IMR-90 (cell line): ENCODE measurements around the gene FGFRL1. TPM values are rescaled to one million over a fixed set of nuclear protein-coding genes. Genes with fewer than 3 reads are reported as not detected.

Experiments
- ATAC-seq: fragments of 200-7000 bp; cut with Tn5 transposase; 2 replicates; pipeline ENCODE4 v1.9.1; 2020; ENCODE audit warnings: low read depth, mild to moderate bottlenecking, moderate library complexity
- BruUV-seq: library from RNA; stranded (reverse); fragments of 400-500 nt; replicated peaks from 2 replicates; lab custom pipeline; 2021; lab: Mats Ljungman, UMichigan
- CTCF ChIA-PET: fragments of 300-600 bp; formaldehyde crosslinking; extraction: SDS; loops from one replicate; lab custom pipeline; 2021; ENCODE audit warnings: antibody characterized with exemption; lab: Yijun Ruan, JAX
- POLR2A ChIA-PET: fragments of 300-600 bp; sonication (Branson Sonifier 250); formaldehyde crosslinking; loops from one replicate; lab custom pipeline; 2022; ENCODE audit warnings: antibody characterized with exemption; ENCODE audit not compliant: unreplicated experiment; lab: Charles Lee
- DNase-seq: peaks from one replicate; pipeline ENCODE4 v3.0.0; 2013
- H2AFZ ChIP-seq: replicated peaks from 2 replicates; pipeline ENCODE3; 2013; ENCODE audit warnings: low read length, mild to moderate bottlenecking; ENCODE audit not compliant: poor library complexity
- H2AK5ac ChIP-seq: 2 replicates; pipeline ENCODE4 v1.6.1; 2013; ENCODE audit warnings: low read depth, low read length, inconsistent platforms
- H2AK9ac ChIP-seq: replicated peaks from 2 replicates; pipeline ENCODE3; 2013; ENCODE audit warnings: mild to moderate bottlenecking, low read depth, low read length, moderate library complexity; ENCODE audit not compliant: poor library complexity
- H2BK120ac ChIP-seq: 2 replicates; pipeline ENCODE4 v1.6.1; 2013; ENCODE audit warnings: low read depth, low read length, inconsistent platforms
- H2BK15ac ChIP-seq: 3 replicates; pipeline ENCODE4 v1.6.1; 2013; ENCODE audit warnings: low read depth, low read length, inconsistent platforms
- H2BK20ac ChIP-seq: 2 replicates; pipeline ENCODE4 v1.6.1; 2013; ENCODE audit warnings: low read depth, mild to moderate bottlenecking, inconsistent platforms, low read length, moderate library complexity
- H2BK5ac ChIP-seq: 2 replicates; pipeline ENCODE4 v1.6.1; 2013; ENCODE audit warnings: mild to moderate bottlenecking, low read depth, low read length, inconsistent platforms; ENCODE audit not compliant: poor library complexity, severe bottlenecking
- H3K14ac ChIP-seq: replicated peaks from 2 replicates; pipeline ENCODE4 v1.6.1; 2013; ENCODE audit warnings: low read depth, low read length, inconsistent platforms
- H3K18ac ChIP-seq: 2 replicates; pipeline ENCODE4 v1.6.1; 2013; ENCODE audit warnings: low read depth, low read length, control low read depth
- H3K23ac ChIP-seq: 2 replicates; pipeline ENCODE4 v1.6.1; 2013; ENCODE audit warnings: low read depth, low read length, inconsistent platforms
- H3K27ac ChIP-seq: 2 replicates; pipeline ENCODE4 v1.5.1; 2013; ENCODE audit warnings: mild to moderate bottlenecking, control low read depth, low read length; ENCODE audit not compliant: insufficient read depth
- H3K27me3 ChIP-seq: 2 replicates; pipeline ENCODE4 v1.6.1; 2013; ENCODE audit warnings: low read length; ENCODE audit not compliant: control insufficient read depth, insufficient read depth
- H3K36me3 ChIP-seq: 2 replicates; pipeline ENCODE4 v1.6.1; 2013; ENCODE audit warnings: low read length, mixed read lengths; ENCODE audit not compliant: control insufficient read depth, insufficient read depth
- H3K4ac ChIP-seq: 2 replicates; pipeline ENCODE4 v1.6.1; 2013; ENCODE audit warnings: low read depth, low read length, inconsistent platforms
- H3K4me1 ChIP-seq: 2 replicates; pipeline ENCODE4 v1.6.1; 2013; ENCODE audit warnings: low read length, mixed read lengths; ENCODE audit not compliant: control insufficient read depth, insufficient read depth
- H3K4me2 ChIP-seq: 2 replicates; pipeline ENCODE4 v1.6.1; 2013; ENCODE audit warnings: low read depth, mild to moderate bottlenecking, control low read depth, low read length, moderate library complexity
- H3K4me3 ChIP-seq: 2 replicates; pipeline ENCODE4 v1.5.1; 2013; ENCODE audit warnings: low read depth, mild to moderate bottlenecking, control low read depth, low read length, moderate library complexity; ENCODE audit not compliant: insufficient read depth
- H3K56ac ChIP-seq: 2 replicates; pipeline ENCODE4 v1.6.1; 2013; ENCODE audit warnings: low read length, inconsistent platforms; ENCODE audit not compliant: insufficient read depth; ENCODE audit errors: extremely low read depth
- H3K79me1 ChIP-seq, 2 experiments: 2 replicates each; pipeline ENCODE4 v1.6.1; 2013; ENCODE audit warnings: low read length in 2 of 2, inconsistent platforms in 1 of 2, low read depth in 1 of 2
- H3K9ac ChIP-seq: 2 replicates; pipeline ENCODE4 v1.6.1; 2013; ENCODE audit warnings: low read depth, low read length, control low read depth
- H3K9me1 ChIP-seq: 2 replicates; pipeline ENCODE4 v1.6.1; 2013; ENCODE audit warnings: low read length, inconsistent platforms; ENCODE audit not compliant: insufficient read depth
- H3K9me3 ChIP-seq: 2 replicates; pipeline ENCODE4 v1.6.1; 2013; ENCODE audit warnings: low read length; ENCODE audit not compliant: control insufficient read depth, insufficient read depth
- H4K20me1 ChIP-seq: 2 replicates; pipeline ENCODE4 v1.6.1; 2013; ENCODE audit warnings: low read length, inconsistent platforms; ENCODE audit not compliant: insufficient read depth
- H4K5ac ChIP-seq: 2 replicates; pipeline ENCODE4 v1.6.1; 2013; ENCODE audit warnings: mild to moderate bottlenecking, low read depth, low read length, control low read depth
- H4K8ac ChIP-seq, 2 experiments: 2 replicates each; pipeline ENCODE4 v1.6.1; 2013; ENCODE audit warnings: low read depth in 2 of 2, low read length in 2 of 2, control low read depth in 1 of 2, inconsistent platforms in 1 of 2
- H4K91ac ChIP-seq: 2 replicates; pipeline ENCODE4 v1.6.1; 2013; ENCODE audit warnings: low read depth, low read length, inconsistent platforms; ENCODE audit not compliant: insufficient read depth
- BHLHE40 ChIP-seq: fragments of 150-350 bp; IDR thresholded peaks from 2 replicates; pipeline ENCODE4 v1.6.1; 2016; ENCODE audit warnings: mild to moderate bottlenecking, low read depth, low read length
- CEBPB ChIP-seq: IDR thresholded peaks from 2 replicates; pipeline ENCODE4 v1.6.1; 2012; ENCODE audit warnings: low read depth, low read length, improper control_type of control experiment
- CHD1 ChIP-seq: IDR thresholded peaks from 2 replicates; pipeline ENCODE4 v1.6.1; 2012; ENCODE audit warnings: low read depth, low read length, improper control_type of control experiment
- CTCF ChIP-seq: conservative IDR thresholded peaks from 2 replicates; pipeline ENCODE4 v1.5.1; 2012; ENCODE audit warnings: mild to moderate bottlenecking, low read depth, low read length, improper control_type of control experiment
- ELK1 ChIP-seq: fragments of 150-350 bp; IDR thresholded peaks from 2 replicates; pipeline ENCODE4 v1.6.1; 2016; ENCODE audit warnings: low read depth, mild to moderate bottlenecking, low read length, moderate library complexity, borderline replicate concordance
- FOS ChIP-seq: fragments of 150-350 bp; IDR thresholded peaks from 2 replicates; pipeline ENCODE4 v1.6.1; 2016; ENCODE audit warnings: low read depth, low read length
- MAFK ChIP-seq: IDR thresholded peaks from 2 replicates; pipeline ENCODE4 v1.6.1; 2012; ENCODE audit warnings: low read depth, low read length, improper control_type of control experiment
- MXI1 ChIP-seq: IDR thresholded peaks from 2 replicates; pipeline ENCODE4 v1.6.1; 2012; ENCODE audit warnings: low read depth, mild to moderate bottlenecking, low read length, moderate library complexity, borderline replicate concordance
- NFE2L2 ChIP-seq: fragments of 150-350 bp; IDR thresholded peaks from 2 replicates; pipeline ENCODE4 v1.6.1; 2016; ENCODE audit warnings: low read depth, mild to moderate bottlenecking, low read length
- POLR2A ChIP-seq: IDR thresholded peaks from 2 replicates; pipeline ENCODE4 v1.6.1; 2012; ENCODE audit warnings: mild to moderate bottlenecking, low read depth, low read length
- RAD21 ChIP-seq: IDR thresholded peaks from 2 replicates; pipeline ENCODE4 v1.6.1; 2012; ENCODE audit warnings: low read length, improper control_type of control experiment
- RCOR1 ChIP-seq: IDR thresholded peaks from 2 replicates; pipeline ENCODE4 v1.6.1; 2012; ENCODE audit warnings: mild to moderate bottlenecking, low read length, improper control_type of control experiment; ENCODE audit not compliant: insufficient replicate concordance
- RFX5 ChIP-seq: IDR thresholded peaks from 2 replicates; pipeline ENCODE4 v1.8.0; 2012; ENCODE audit warnings: low read depth, mild to moderate bottlenecking, low read length, moderate library complexity
- SMC3 ChIP-seq: fragments of 150-350 bp; IDR thresholded peaks from 2 replicates; pipeline ENCODE4 v1.6.1; 2016; ENCODE audit warnings: low read depth, mild to moderate bottlenecking, antibody characterized with exemption, low read length, moderate library complexity
- USF2 ChIP-seq: fragments of 150-350 bp; IDR thresholded peaks from 2 replicates; pipeline ENCODE4 v1.6.1; 2017; ENCODE audit warnings: mild to moderate bottlenecking, antibody characterized with exemption, low read length, low read depth
- WGBS, 2 experiments: methylation state at CpG; one replicate each; pipeline versions ENCODE4 v1.1.5 to v1.1.7; 2013; ENCODE audit warnings: missing lambda C conversion rate in 2 of 2; ENCODE audit not compliant: insufficient read length in 1 of 2; ENCODE audit errors: extremely low coverage in 2 of 2; 5-methylcytosine and 5-hydroxymethylcytosine counted together
- dilution Hi-C: fragments of 300-500 bp; cut with HindIII; formaldehyde crosslinking; loops from one replicate; pipeline ENCODE4 v1.14.3; 2018; ENCODE audit warnings: low sequenced_read_pairs; ENCODE audit not compliant: unreplicated experiment
- in situ Hi-C: fragments of 300-500 bp; cut with MboI; formaldehyde crosslinking; loops from 3 replicates; pipeline ENCODE4 v1.14.3; 2019; ENCODE audit warnings: low sequenced_read_pairs, inconsistent platforms, mixed read lengths
- intact Hi-C: fragments of 100-400 bp; cut with micrococcal nuclease; formaldehyde crosslinking; loops from 2 replicates; pipeline ENCODE4 v1.10.0; 2022
- polyA plus RNA-seq, 3 experiments: library from polyadenylated mRNA; depleted of rRNA; stranded (reverse); fragments of >200 nt; gene quantifications; 2 replicates each; pipeline ENCODE4 v1.2.3, GENCODE V29; 2012; ENCODE audit warnings: low replicate concordance in 1 of 3
- total RNA-seq: library from RNA; depleted of rRNA; stranded (reverse); fragments of >200 nt; gene quantifications from 2 replicates; pipeline ENCODE4 v1.2.3, GENCODE V29; 2012

FGFRL1 gene
- total and polyA plus RNA-seq, 2 of the 4 experiments (the other 2 are of a cell fraction), result 49.3 to 78.8 TPM

GRCh38 chr4:1047976-1048772, 36.7 kb downstream of the FGFRL1 start:
- POLR2A ChIA-PET, result no interaction called here
- H2AFZ ChIP-seq, result no peak overlapping the region
- no peak overlapping the region for H3K9ac ChIP-seq
- H3K4me2 ChIP-seq, result no peak overlapping the region
- H2BK120ac ChIP-seq, result no peak overlapping the region
- H3K27me3 ChIP-seq, result peaks cover 14% of the 10 kb centered on the region
- H3K18ac ChIP-seq, result no peak overlapping the region
- no peak overlapping the region for H3K27ac ChIP-seq
- H4K5ac ChIP-seq, result no peak overlapping the region
- in situ Hi-C loops, result no loop called here
- H2BK5ac ChIP-seq, result no peak overlapping the region
- intact Hi-C loops, result no loop called here
- no peaks in the 10 kb centered on the region for H3K36me3 ChIP-seq
- DNase-seq, result no peak
- no peak overlapping the region; the same call in 1 of the 2 replicates for H2AK5ac ChIP-seq
- CTCF ChIA-PET, result interaction anchor here (1.5 kb wide), 1 partner anchor 15 kb away, joined by 3 read pairs; no protein-coding TSS in a partner anchor
- no peak overlapping the region for H4K8ac ChIP-seq
- no peak overlapping the region for H3K14ac ChIP-seq
- dilution Hi-C loops, result no loop called here
- 73% methylated on average over 17 of the region's 34 CpGs; no CpG with 5 or more reads in 1 of the 2 experiments for WGBS, 2 experiments
- H4K91ac ChIP-seq, result no peak overlapping the region
- H3K79me1 ChIP-seq, result no peaks in the 10 kb centered on the region
- no peak overlapping the region for H3K56ac ChIP-seq
- H3K4ac ChIP-seq, result no peak overlapping the region
- no peak overlapping the region for H2BK15ac ChIP-seq
- BruUV-seq, result no TSS peak
- TF ChIP-seq POLR2A (no peak), RFX5 (no peak), USF2 (no peak), MAFK (no peak), ELK1 (no peak), BHLHE40 (no peak), FOS (no peak), RCOR1 (no peak), CEBPB (no peak), RAD21 (no peak), SMC3 (no peak), NFE2L2 (no peak), MXI1 (no peak), CHD1 (no peak), CTCF (no peak)
- no peak overlapping the region for H2BK20ac ChIP-seq
- H3K9me1 ChIP-seq, result peaks cover 9% of the 10 kb centered on the region
- H3K9me3 ChIP-seq, result 0 out of 2 replicates have a peak, but pooled peaks cover 2% of the 10 kb centered on the region
- peaks cover 3% of the 10 kb centered on the region for H4K20me1 ChIP-seq
- peaks cover 27% of the 10 kb centered on the region for H3K4me1 ChIP-seq
- H3K23ac ChIP-seq, result no peak overlapping the region
- no peak overlapping the region for H2AK9ac ChIP-seq
- H3K4me3 ChIP-seq, result no peak overlapping the region
- ATAC-seq, result no peak
